Measurements from ENCODE around the gene PRSS27.
A peak's percentile ranks its signal among the peaks of the same experiment; 100 is the strongest.
"Not testable (repeated sequence)": the region's sequence is repeated elsewhere in the genome, so short reads cannot be mapped to it uniquely, and the experiment has no call there.

Gene PRSS27

GRCh38 chr16:2690852-2691251, 29.2 kb downstream of the PRSS27 start:
- no peak for TF ChIP-seq CTCF (IDR thresholded peaks at IDR 0.05; ENCODE audit: control insufficient read depth, extremely low read depth, insufficient read depth)
- no peak overlapping the region for H3K4me3 ChIP-seq (ENCODE audit: low read depth, low read length)
- DNase-seq (ENCODE audit: low read depth): no peak

DNA sequence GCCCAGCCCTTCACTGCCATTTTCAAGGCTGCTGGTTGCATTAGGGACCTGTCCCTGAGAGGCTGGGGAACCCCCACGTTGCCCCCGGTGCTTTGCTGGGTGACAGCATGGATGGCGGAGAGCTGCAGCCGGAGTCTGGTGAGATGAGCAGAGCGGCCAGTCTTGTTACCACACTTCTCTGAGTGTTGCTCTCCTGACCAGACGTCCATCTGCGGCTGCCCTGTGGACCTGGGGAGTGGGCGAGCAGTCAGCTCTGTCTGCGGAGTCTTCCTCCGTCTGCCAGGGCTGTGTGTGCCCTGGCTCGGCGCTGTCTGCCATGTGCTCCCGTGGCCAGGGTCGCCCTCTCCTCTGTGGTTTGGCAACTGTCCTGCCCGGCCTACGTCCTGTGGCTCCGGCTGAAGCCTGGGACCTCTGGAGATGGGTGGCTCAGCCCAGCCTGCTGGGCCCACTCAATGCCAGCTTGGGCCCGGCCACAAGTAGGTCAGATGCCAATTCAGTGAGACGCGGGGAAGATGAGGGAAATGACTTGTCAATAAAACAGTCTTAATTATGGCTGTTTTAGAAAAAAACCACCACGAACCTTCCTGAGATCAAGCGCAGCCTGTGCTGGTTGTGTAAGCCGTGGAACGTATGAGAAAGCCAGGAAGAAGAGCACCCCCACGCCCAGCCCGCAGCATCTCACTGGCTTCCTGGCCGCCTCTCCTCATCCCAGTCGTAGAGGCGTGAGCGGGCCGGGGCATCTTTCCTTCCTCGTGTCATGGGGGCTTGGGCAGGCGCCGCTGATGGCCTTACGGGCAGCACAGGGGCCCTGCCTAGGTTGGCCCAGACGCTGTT, 29.8 kb downstream of the PRSS27 start:
- TF ChIP-seq CTCF (IDR thresholded peaks at IDR 0.05; ENCODE audit: control insufficient read depth, extremely low read depth, insufficient read depth): no peak
- DNase-seq (ENCODE audit: low read depth): no peak
- H3K4me3 ChIP-seq (ENCODE audit: low read depth, low read length): no peak overlapping the region

- not testable (repeated sequence) for H3K4me3 ChIP-seq (ENCODE audit: low read depth, low read length); DNase-seq (ENCODE audit: low read depth)
Measured at GRCh38 chr16:2689422-2689821, 30.6 kb downstream of the PRSS27 start.

DNA sequence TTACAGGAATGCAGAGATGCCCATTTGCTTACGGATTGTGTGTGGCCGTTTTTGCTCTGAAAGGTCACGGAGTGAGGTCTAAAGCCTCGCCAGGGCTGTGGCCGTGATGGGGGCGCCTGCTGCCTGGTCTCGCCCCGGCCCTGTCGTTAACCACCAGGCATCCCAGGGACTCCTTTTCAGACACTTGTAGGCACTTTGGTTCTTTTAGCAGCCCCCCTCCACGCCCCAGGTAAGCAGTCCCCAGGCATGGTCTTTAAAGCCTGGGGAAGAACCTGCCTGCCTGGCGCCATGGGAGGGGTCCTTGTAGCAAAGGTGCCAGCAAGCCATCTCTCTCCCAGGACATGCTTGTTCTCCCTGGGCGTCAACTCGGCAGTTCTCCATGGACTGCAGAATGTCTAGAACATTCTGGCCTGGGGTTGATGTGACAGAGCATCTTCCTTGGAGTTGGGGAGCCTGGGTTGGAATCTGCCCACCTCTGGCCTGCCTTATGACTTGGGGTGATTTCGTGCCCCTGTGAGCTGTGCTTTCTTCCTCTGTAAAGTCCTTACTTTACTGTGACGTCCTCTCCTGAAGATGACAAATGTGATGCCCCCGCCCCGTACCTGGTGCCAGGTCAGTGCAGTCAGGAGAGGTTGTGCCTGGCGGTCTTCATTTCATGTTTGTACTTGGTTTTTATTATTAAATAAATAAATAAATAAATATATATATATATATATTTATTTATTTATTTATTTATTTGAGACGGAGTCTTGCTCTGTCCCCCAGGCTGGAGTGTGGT, 32.3 kb downstream of the PRSS27 start:
- no peak overlapping the region for H3K4me3 ChIP-seq (ENCODE audit: low read depth, low read length)
- no peak for DNase-seq (ENCODE audit: low read depth)

GRCh38 chr16:2686912-2687507, 33.0 kb downstream of the PRSS27 start:
- no peak for TF ChIP-seq CTCF (IDR thresholded peaks at IDR 0.05; ENCODE audit: control insufficient read depth, extremely low read depth, insufficient read depth)
- no peak overlapping the region for H3K4me3 ChIP-seq (ENCODE audit: low read depth, low read length)
- no peak for DNase-seq (ENCODE audit: low read depth)

More for the DNA sequence above, 32.3 kb downstream of the PRSS27 start:
- no peak for TF ChIP-seq CTCF (IDR thresholded peaks at IDR 0.05; ENCODE audit: control insufficient read depth, extremely low read depth, insufficient read depth)

GRCh38 chr16:2686075-2686474, 33.9 kb downstream of the PRSS27 start:
- not testable (repeated sequence) for DNase-seq (ENCODE audit: low read depth); H3K4me3 ChIP-seq (ENCODE audit: low read depth, low read length)

- H3K4me3 ChIP-seq (ENCODE audit: low read depth, low read length): peak overlapping the region; percentile 84
- DNase-seq (ENCODE audit: low read depth): not testable (repeated sequence)
Measured at GRCh38 chr16:2683041-2683440, 37.0 kb downstream of the PRSS27 start.

DNA sequence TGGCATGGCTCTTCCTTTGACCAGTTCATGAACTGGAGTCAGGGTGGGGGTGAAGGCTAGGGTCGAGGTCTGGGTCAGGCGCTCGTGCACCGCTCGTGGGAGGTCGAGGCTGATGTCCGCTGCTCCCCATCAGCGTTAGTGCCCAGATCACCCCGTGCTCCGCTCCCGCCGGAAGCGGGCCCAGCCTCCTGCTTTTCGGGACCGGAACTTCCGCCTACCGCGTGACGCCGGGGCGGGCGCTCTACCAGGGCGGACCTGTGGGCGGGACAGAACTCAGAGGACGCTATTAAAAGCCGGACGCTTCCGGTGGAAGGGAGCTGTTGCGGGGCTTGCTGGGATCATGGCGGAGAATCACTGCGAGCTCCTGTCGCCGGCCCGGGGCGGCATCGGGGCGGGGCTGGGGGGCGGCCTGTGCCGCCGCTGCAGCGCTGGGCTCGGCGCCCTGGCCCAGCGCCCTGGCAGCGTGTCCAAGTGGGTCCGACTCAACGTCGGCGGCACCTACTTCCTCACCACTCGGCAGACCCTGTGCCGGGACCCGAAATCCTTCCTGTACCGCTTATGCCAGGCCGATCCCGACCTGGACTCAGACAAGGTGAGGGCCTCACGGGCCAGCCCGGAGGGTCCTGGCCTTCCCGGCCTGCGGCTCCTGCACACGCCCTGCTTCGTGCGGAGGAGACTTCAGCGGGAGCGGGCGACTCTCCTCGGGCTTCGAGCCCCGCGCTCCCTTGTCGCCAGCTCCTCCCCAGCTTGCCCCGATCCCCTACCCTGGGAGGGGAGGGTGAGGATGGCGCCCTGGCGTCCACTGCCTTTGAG, 37.6 kb downstream of the PRSS27 start, which contains the start of gene KCTD5:
TSS of gene KCTD5 (plus strand) at position 315 of the 813 bp plus-strand sequence. CDS start at position 341, 26 bp downstream.
- H3K4me3 ChIP-seq (ENCODE audit: low read depth, low read length): peak within 1 kb of the TSS; percentile 84
- TF ChIP-seq CTCF (IDR thresholded peaks at IDR 0.05; ENCODE audit: control insufficient read depth, extremely low read depth, insufficient read depth): no peak
- DNase-seq (ENCODE audit: low read depth): peak; percentile 86

- not testable (repeated sequence) for H3K4me3 ChIP-seq (ENCODE audit: low read depth, low read length); DNase-seq (ENCODE audit: low read depth)
Measured at GRCh38 chr16:2680360-2680759, 39.7 kb downstream of the PRSS27 start.

GRCh38 chr16:2679902-2680301, 40.1 kb downstream of the PRSS27 start:
- DNase-seq (ENCODE audit: low read depth); H3K4me3 ChIP-seq (ENCODE audit: low read depth, low read length): not testable (repeated sequence)
